H1 (cell line): ENCODE results near the gene NDUFB5. TPM values are rescaled to one million over a fixed set of nuclear protein-coding genes. Genes with fewer than 3 reads are reported as not detected.

Experiments used
- ATF3 ChIP-seq: IDR thresholded peaks from 2 replicates; pipeline ENCODE4 v1.6.1; 2011; ENCODE audit warnings: low read depth, mild to moderate bottlenecking, low read length; ENCODE audit not compliant: insufficient read depth
- CTCF ChIP-seq, 3 experiments: IDR thresholded peaks; 1 replicate in 2 of 3; 2 replicates in 1 of 3; pipeline versions ENCODE4 v1.5.1 to v1.6.1; 2011; ENCODE audit warnings: low read length in 3 of 3, mild to moderate bottlenecking in 3 of 3, inconsistent platforms in 2 of 3, low read depth in 1 of 3, moderate library complexity in 1 of 3; ENCODE audit not compliant: insufficient read depth in 1 of 3; ENCODE audit errors: control extremely low read depth in 1 of 3
- NRF1 ChIP-seq: IDR thresholded peaks from 2 replicates; pipeline ENCODE4 v1.6.1; 2011; ENCODE audit warnings: mild to moderate bottlenecking, low read depth, low read length, improper control_type of control experiment
- RAD21 ChIP-seq, 2 experiments: IDR thresholded peaks in 1 of 2; conservative IDR thresholded peaks in 1 of 2; 2 replicates each; pipeline ENCODE4 v1.6.1; 2011; ENCODE audit warnings: low read depth in 2 of 2, low read length in 2 of 2, improper control_type of control experiment in 1 of 2, inconsistent platforms in 1 of 2, mild to moderate bottlenecking in 1 of 2, moderate library complexity in 1 of 2
- SP1 ChIP-seq: IDR thresholded peaks from 2 replicates; pipeline ENCODE4 v1.6.1; 2011; ENCODE audit warnings: low read depth, low read length
- polyA plus RNA-seq, 7 experiments: library from polyadenylated mRNA; depleted of rRNA in 3 of 7; stranded (reverse) in 5 of 7; unstranded in 2 of 7; fragments of >200 nt in 5 of 7; fragments of 200-250 nt in 2 of 7; gene quantifications; 1 replicate in 5 of 7; 2 replicates in 1 of 7; 4 replicates in 1 of 7; pipeline versions ENCODE4 v1.2.1 to v1.2.3, GENCODE V29; 2011 to 2013; ENCODE audit warnings: missing spikeins in 2 of 7, mixed read lengths in 2 of 7
- total RNA-seq: library from RNA; stranded (reverse); fragmentation: NEBNext Ultra II Directional; extraction: Animal tissue kit (Norgen Biotek cat#: 25700); gene quantifications from 2 replicates; pipeline ENCODE4 v1.2.1, GENCODE V29; 2021

The NDUFB5 gene
- total and polyA plus RNA-seq, 2 of the 8 experiments (the other 6 are each of a cell fraction or from before 2014, with no cell fraction given), result 46.1 to 85.8 TPM

GRCh38 chr3:179651687-179652446 lies 47.3 kb downstream of the NDUFB5 start (continued):
- TF ChIP-seq ATF3, result no peak
- TF ChIP-seq NRF1, result no peak
- no peak for TF ChIP-seq RAD21 (IDR thresholded peaks at IDR 0.05 in 1 of 2, conservative IDR thresholded peaks at IDR 0.05 in 1 of 2; ENCODE audit: low read depth in 2 of 2, low read length in 2 of 2)
- TF ChIP-seq CTCF (IDR thresholded peaks at IDR 0.05; ENCODE audit: control extremely low read depth in 1 of 3, insufficient read depth in 1 of 3, low read depth in 1 of 3, low read length in 3 of 3), result no peak
- no peak for TF ChIP-seq SP1
